ENCODE measurements around the gene RBPJ.
"Not testable (repeated sequence)": the region's sequence is repeated elsewhere in the genome, so short reads cannot be mapped to it uniquely, and the experiment has no call there.

Gene RBPJ

GRCh38 chr4:26377328-26378311 is 56.8 kb downstream of the RBPJ start:
- no peak for DNase-seq

GRCh38 chr4:26379837-26380236 is 59.0 kb downstream of the RBPJ start:
- no peak for DNase-seq

- DNase-seq: no peak
Observed at GRCh38 chr4:26380740-26381139, 59.9 kb downstream of the RBPJ start.

GRCh38 chr4:26384380-26385057 is 63.7 kb downstream of the RBPJ start:
- no peak for DNase-seq

- DNase-seq: no peak
Observed at GRCh38 chr4:26385690-26386089, 64.9 kb downstream of the RBPJ start.

GRCh38 chr4:26386386-26386785 is 65.6 kb downstream of the RBPJ start:
- no peak for DNase-seq

- DNase-seq: no peak
Observed at GRCh38 chr4:26388671-26389070, 67.9 kb downstream of the RBPJ start.

- DNase-seq: no peak
Observed at GRCh38 chr4:26397086-26397485, 76.3 kb downstream of the RBPJ start.

- DNase-seq: no peak
Observed at GRCh38 chr4:26400132-26400531, 79.3 kb downstream of the RBPJ start.

- DNase-seq: not testable (repeated sequence)
Observed at GRCh38 chr4:26402017-26402416, 81.2 kb downstream of the RBPJ start.

- no peak for DNase-seq
Observed at GRCh38 chr4:26402458-26402857, 81.6 kb downstream of the RBPJ start.

GRCh38 chr4:26404743-26405206 is 84.0 kb downstream of the RBPJ start:
- DNase-seq: no peak

GRCh38 chr4:26406346-26406975 is 85.6 kb downstream of the RBPJ start:
- DNase-seq: no peak

- DNase-seq: no peak
Observed at GRCh38 chr4:26407476-26407875, 86.7 kb downstream of the RBPJ start.

- no peak for DNase-seq
Observed at GRCh38 chr4:26410385-26411293, 89.8 kb downstream of the RBPJ start.

- DNase-seq: no peak
Observed at GRCh38 chr4:26412381-26413372, 91.9 kb downstream of the RBPJ start.

- no peak for DNase-seq
Observed at GRCh38 chr4:26413582-26413981, 92.8 kb downstream of the RBPJ start.

- DNase-seq: no peak
Observed at GRCh38 chr4:26418107-26418506, 97.3 kb downstream of the RBPJ start.

- DNase-seq: no peak
Observed at GRCh38 chr4:26418850-26419249, 98.0 kb downstream of the RBPJ start.

GRCh38 chr4:26420438-26420837 is 99.6 kb downstream of the RBPJ start:
- DNase-seq: no peak

GRCh38 chr4:26420913-26421312 is 100.1 kb downstream of the RBPJ start:
- DNase-seq: no peak
